Aorta (tissue), 5 donors: ENCODE measurements around the gene TDP1. TPM values are rescaled to one million over a fixed set of nuclear protein-coding genes. Genes with fewer than 3 reads are reported as not detected.

Experiments used
- ATAC-seq: fragments of 200-7000 bp; cut with Tn5 transposase; one replicate; pipeline ENCODE4 v1.9.1; 2022; ENCODE audit warnings: moderate library complexity; ENCODE audit not compliant: low FRiP score
- DNase-seq, 2 donors: peaks; one replicate each; pipeline ENCODE4 v3.0.0-alpha.2; 2020
- H3K27ac ChIP-seq, 2 donors: one replicate each; pipeline ENCODE4 v1.5.1; 2013; ENCODE audit warnings: low read length in 2 of 2, mild to moderate bottlenecking in 2 of 2, moderate library complexity in 2 of 2, control low read depth in 1 of 2, inconsistent platforms in 1 of 2, low read depth in 1 of 2
- H3K27me3 ChIP-seq, 2 donors: one replicate each; pipeline ENCODE4 v1.6.1; 2013; ENCODE audit warnings: control low read depth in 1 of 2, low read length in 1 of 2, mild to moderate bottlenecking in 1 of 2, moderate library complexity in 1 of 2; ENCODE audit not compliant: insufficient read depth in 2 of 2, control insufficient read depth in 1 of 2
- H3K36me3 ChIP-seq, 2 donors: one replicate each; pipeline ENCODE4 v1.6.1; 2013; ENCODE audit warnings: control low read depth in 1 of 2, low read length in 1 of 2, mild to moderate bottlenecking in 1 of 2; ENCODE audit not compliant: insufficient read depth in 2 of 2, control insufficient read depth in 1 of 2
- H3K4me1 ChIP-seq, 2 donors: one replicate each; pipeline ENCODE4 v1.6.1; 2013; ENCODE audit warnings: low read length in 2 of 2, control low read depth in 1 of 2, mild to moderate bottlenecking in 1 of 2, moderate library complexity in 1 of 2; ENCODE audit not compliant: insufficient read depth in 2 of 2, control insufficient read depth in 1 of 2
- H3K4me3 ChIP-seq, 2 donors: one replicate each; pipeline ENCODE4 v1.5.1; 2013; ENCODE audit warnings: low read length in 2 of 2, control low read depth in 1 of 2, mild to moderate bottlenecking in 1 of 2
- H3K9me3 ChIP-seq: one replicate; pipeline ENCODE4 v1.6.1; 2013; ENCODE audit warnings: mild to moderate bottlenecking, low read length; ENCODE audit not compliant: control insufficient read depth
- WGBS, 2 donors: extraction: QIAGEN DNeasy Blood & Tissue Kit; methylation state at CpG; one replicate each; pipeline ENCODE4 v1.1.7; 2013; 5-methylcytosine and 5-hydroxymethylcytosine counted together
- intact Hi-C, 2 donors: fragments of 100-400 bp; cut with DNase I; formaldehyde crosslinking; loops; one replicate each; pipeline versions ENCODE4 v1.14.2 to v1.15.0; 2022
- polyA plus RNA-seq, 2 donors: library from polyadenylated mRNA; stranded (reverse); fragments of 200-250 nt; gene quantifications; one replicate each; pipeline ENCODE4 v1.2.3, GENCODE V29; 2013
- total RNA-seq, 2 donors: library from RNA; stranded (reverse); fragmentation: NEBNext Ultra II Directional; extraction: Animal tissue kit (Norgen Biotek cat#: 25700); gene quantifications; one replicate each; pipeline ENCODE4 v1.2.1, GENCODE V29; 2021
- donor health status: healthy with polysubstance abuse.
- donor health status: Bipolar disorder and iron deficiency.
- donor health status: DM: no; HTN: no; CAD: no.
- donor health status: DM: no; HTN: no; CAD: no.
- donor health status: DM: yes; HTN: yes; CAD: no.

TDP1 gene
- total and polyA plus RNA-seq, 4 donors: 3.5 to 13.3 (median 7.4) TPM

DNA sequence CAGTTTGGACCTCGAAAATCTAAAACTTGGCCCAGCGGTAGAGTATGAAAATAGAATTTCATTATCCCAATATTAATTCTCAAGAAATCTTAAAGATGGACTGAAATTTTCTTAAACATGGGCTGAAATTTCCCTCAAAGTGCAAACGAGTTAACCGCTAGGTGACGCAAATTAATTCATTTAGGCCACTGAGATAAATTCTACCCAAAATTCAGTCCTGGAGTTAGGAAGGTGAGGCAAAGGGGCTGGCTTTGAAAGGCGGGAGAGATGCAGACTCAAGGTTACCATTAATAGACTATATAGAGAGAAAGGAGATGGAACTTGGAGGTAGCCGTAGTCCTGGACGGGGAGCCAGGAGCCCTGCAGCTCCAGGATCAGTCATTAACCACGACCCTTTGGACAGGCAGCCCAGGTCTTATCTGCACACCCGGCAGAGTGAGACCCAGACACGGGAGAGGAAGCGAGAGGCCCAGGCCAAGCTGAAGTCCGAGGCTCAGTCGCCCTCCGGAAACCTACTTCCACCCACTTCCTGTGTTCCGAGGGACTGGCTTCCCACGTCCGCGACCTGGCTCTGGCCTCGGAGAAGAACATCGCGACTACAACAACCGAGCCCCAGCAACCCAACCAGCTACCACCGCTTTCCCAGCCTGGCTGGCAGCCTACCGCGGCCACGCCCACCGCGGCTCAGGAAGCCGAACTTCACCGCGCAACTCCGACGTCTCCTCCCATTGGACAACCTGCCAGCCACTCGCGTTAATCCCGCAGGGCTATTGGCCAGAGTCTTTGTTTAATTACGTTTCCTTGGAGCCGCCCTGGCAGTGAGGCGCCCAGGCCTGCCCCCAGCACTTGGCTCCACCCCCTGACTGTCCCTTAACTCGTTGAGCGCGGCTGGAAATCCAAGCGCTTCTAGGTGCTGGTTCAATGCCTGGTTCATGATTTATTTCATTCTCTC lies 1.4 kb upstream of the TDP1 start, which contains the start of gene EFCAB11:
Gene EFCAB11, minus strand, starts transcription at position 661 of the 952 bp plus-strand sequence. Its CDS starts 70 bp downstream, at position 591.
- intact Hi-C loops: no loop called here
- Histone ChIP-seq H3K9me3 (no peaks in the 10 kb centered on the region), H3K4me1 (peaks cover 0 to 5% of the 10 kb centered on the region in 2 donors), H3K4me3 (peak within 1 kb of the TSS; percentile 66 to 71), H3K27ac (peak within 1 kb of the TSS; percentile 19 to 70), H3K27me3 (no peaks in the 10 kb centered on the region), H3K36me3 (peaks cover 1 to 3% of the 10 kb centered on the region in 2 donors)
- 1% methylated on average over 44 of the region's 44 CpGs for WGBS, 2 donors
- DNase-seq (peak; percentile 97 to 98), ATAC-seq (peak; percentile 97)

GRCh38 chr14:89955022-89955744 lies 544 bp upstream of the TDP1 start:
- Histone ChIP-seq H3K4me3 (peak overlapping the region; percentile 66 to 71), H3K27me3 (no peaks in the 10 kb centered on the region), H3K36me3 (peaks cover 1 to 3% of the 10 kb centered on the region in 2 donors), H3K4me1 (peaks cover 0 to 5% of the 10 kb centered on the region in 2 donors), H3K27ac (peak overlapping the region in 1 of 2 donors; percentile 70), H3K9me3 (no peaks in the 10 kb centered on the region)
- 0 to 1% methylated on average over 20 of the region's 20 CpGs for WGBS, 2 donors
- DNase-seq (peak in 1 of 2 donors; percentile 49), ATAC-seq (peak; percentile 53)
- intact Hi-C loops: no loop called here

GRCh38 chr14:89956661-89957009 lies 908 bp downstream of the TDP1 start:
- peak overlapping the region; percentile 51 to 91 for H3K4me3 ChIP-seq
- no peaks in the 10 kb centered on the region for H3K9me3 ChIP-seq
- ATAC-seq: no peak
- intact Hi-C loops: no loop called here
- 28 to 36% methylated on average over 15 of the region's 15 CpGs for WGBS, 2 donors
- DNase-seq: no peak
- peaks cover 0 to 5% of the 10 kb centered on the region in 2 donors for H3K4me1 ChIP-seq
- no peaks in the 10 kb centered on the region for H3K27me3 ChIP-seq
- peak overlapping the region in 1 of 2 donors; percentile 85 for H3K27ac ChIP-seq
- H3K36me3 ChIP-seq: peaks cover 0 to 3% of the 10 kb centered on the region in 2 donors

DNA sequence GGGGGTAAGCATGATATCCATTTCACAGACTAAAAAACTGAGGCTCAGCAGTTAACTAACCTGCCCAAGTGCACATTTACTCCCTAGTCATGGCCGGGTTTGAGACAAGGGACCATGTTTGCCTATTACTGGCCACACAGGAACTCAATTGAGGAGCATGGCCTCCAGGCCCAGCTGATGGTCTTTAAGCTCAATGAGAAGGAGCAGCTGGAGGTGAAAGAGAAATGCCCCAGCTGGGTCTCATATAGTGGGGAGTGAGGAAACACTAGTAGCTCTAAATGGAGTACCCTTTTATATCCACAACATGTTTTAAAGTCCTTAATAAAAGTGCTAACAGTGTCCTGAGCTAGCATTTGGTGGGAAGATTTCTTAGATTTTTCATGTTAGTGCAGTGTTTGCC lies 1.6 kb downstream of the TDP1 start:
- Histone ChIP-seq H3K27ac (no peak overlapping the region), H3K9me3 (no peaks in the 10 kb centered on the region), H3K4me1 (peaks cover 0 to 5% of the 10 kb centered on the region in 2 donors), H3K27me3 (no peaks in the 10 kb centered on the region), H3K36me3 (peaks cover 0 to 3% of the 10 kb centered on the region in 2 donors), H3K4me3 (no peak overlapping the region)
- intact Hi-C loops: no loop called here
- DNase-seq: no peak
- 88 to 92% methylated on average over 1 of the region's 1 CpG for WGBS, 2 donors
- ATAC-seq: no peak

DNA sequence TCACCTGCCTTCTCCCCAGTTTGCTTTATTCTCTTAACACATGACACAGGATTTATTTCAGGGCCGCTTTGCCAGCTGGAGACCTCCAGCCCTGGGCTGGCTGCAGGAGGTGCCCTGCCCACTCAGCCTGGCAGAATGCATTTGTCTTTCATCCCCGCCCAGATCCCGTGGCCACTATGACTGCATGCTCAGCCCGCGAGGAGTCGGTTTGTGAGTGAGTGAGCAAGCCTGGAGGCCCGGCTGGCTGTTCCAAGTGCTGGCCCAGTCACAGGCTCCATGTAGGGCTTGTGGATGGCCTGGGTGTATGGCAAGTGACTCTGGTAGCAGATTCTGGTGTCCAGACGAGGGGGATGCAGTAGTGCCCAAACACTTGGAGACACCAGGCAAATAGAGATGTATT lies 2.1 kb downstream of the TDP1 start:
- 94% methylated on average over 8 of the region's 8 CpGs for WGBS, 2 donors
- peaks cover 0 to 5% of the 10 kb centered on the region in 2 donors for H3K4me1 ChIP-seq
- intact Hi-C loops: no loop called here

GRCh38 chr14:89958966-89959365 lies 3.2 kb downstream of the TDP1 start:
- intact Hi-C loops: no loop called here
- no peak for ATAC-seq
- H3K9me3 ChIP-seq: no peaks in the 10 kb centered on the region
- no peak overlapping the region for H3K4me3 ChIP-seq
- H3K27me3 ChIP-seq: no peaks in the 10 kb centered on the region
- no peak overlapping the region for H3K27ac ChIP-seq
- peaks cover 0 to 5% of the 10 kb centered on the region in 2 donors for H3K4me1 ChIP-seq
- H3K36me3 ChIP-seq: peaks cover 0 to 3% of the 10 kb centered on the region in 2 donors
- WGBS, 2 donors: 79 to 81% methylated on average over 1 of the region's 1 CpG
- DNase-seq: no peak

More for the DNA sequence above, 2.1 kb downstream of the TDP1 start:
- ATAC-seq: no peak
- H3K27me3 ChIP-seq: no peaks in the 10 kb centered on the region
- no peak overlapping the region for H3K27ac ChIP-seq
- H3K9me3 ChIP-seq: no peaks in the 10 kb centered on the region
- H3K36me3 ChIP-seq: peaks cover 0 to 3% of the 10 kb centered on the region in 2 donors
- H3K4me3 ChIP-seq: no peak overlapping the region
- no peak for DNase-seq

GRCh38 chr14:89959853-89960445 lies 4.2 kb downstream of the TDP1 start:
- intact Hi-C loops: no loop called here
- Histone ChIP-seq H3K4me3 (no peak overlapping the region), H3K27ac (no peak overlapping the region), H3K27me3 (no peaks in the 10 kb centered on the region), H3K4me1 (peaks cover 0 to 5% of the 10 kb centered on the region in 2 donors), H3K36me3 (peaks cover 0 to 3% of the 10 kb centered on the region in 2 donors), H3K9me3 (no peaks in the 10 kb centered on the region)
- no peak for DNase-seq
- no peak for ATAC-seq
- WGBS, 2 donors: 90% methylated on average over 3 of the region's 3 CpGs

GRCh38 chr14:89960914-89961313 lies 5.2 kb downstream of the TDP1 start:
- 83% methylated on average over 3 of the region's 3 CpGs for WGBS, 2 donors
- Histone ChIP-seq H3K4me3 (no peak overlapping the region), H3K27ac (no peak overlapping the region), H3K9me3 (no peaks in the 10 kb centered on the region), H3K4me1 (peaks cover 0 to 5% of the 10 kb centered on the region in 2 donors), H3K27me3 (no peaks in the 10 kb centered on the region), H3K36me3 (peaks cover 0 to 3% of the 10 kb centered on the region in 2 donors)
- intact Hi-C loops: no loop called here
- DNase-seq (no peak), ATAC-seq (no peak)
